K562 (cell line): ENCODE results near the gene ZDHHC20. TPM values are rescaled to one million over a fixed set of nuclear protein-coding genes. Genes with fewer than 3 reads are reported as not detected.

ENCODE experiments used
- ATAC-seq: fragments of 200-7000 bp; cut with Tn5 transposase; 3 replicates; pipeline ENCODE4 v1.9.1; 2020; ENCODE audit warnings: moderate library complexity
- BruUV-seq: library from RNA; stranded (reverse); fragments of 400-500 nt; replicated peaks from 2 replicates; lab custom pipeline; 2021; lab: Mats Ljungman, UMichigan
- CTCF ChIA-PET: fragments of 300-600 bp; formaldehyde crosslinking; extraction: SDS; loops from one replicate; lab custom pipeline; 2021; ENCODE audit warnings: low intra/inter-chr PET ratio; lab: Yijun Ruan, JAX
- POLR2A ChIA-PET: fragments of 300-600, 350-650 bp; sonication (Branson Sonifier 250); formaldehyde crosslinking; extraction: SDS; loops from one replicate; lab custom pipeline; 2021; ENCODE audit warnings: antibody characterized with exemption, inconsistent platforms; lab: Yijun Ruan, JAX
- DNase-seq, 4 experiments: peaks; one replicate each; pipeline versions ENCODE4 v3.0.0 to v3.0.0-alpha.2; 2011 to 2018; ENCODE audit warnings: low spot score in 3 of 4, mixed read lengths in 3 of 4; ENCODE audit errors: extremely low read depth in 1 of 4
- FAIRE-seq: peaks from 2 replicates; lab custom pipeline; 2011; peaks lifted over from hg19 to GRCh38; lab: Jason Lieb, UNC
- H2AFZ ChIP-seq: 2 replicates; pipeline ENCODE4 v1.6.0; 2011; ENCODE audit warnings: low read depth, low read length, control low read depth, inconsistent platforms
- H3K27ac ChIP-seq: fragments of 200-600 bp; 3 replicates; pipeline ENCODE4 v1.8.0; 2011; ENCODE audit warnings: low read depth, mild to moderate bottlenecking, control low read depth, inconsistent platforms, low read length, moderate library complexity, mixed read lengths; ENCODE audit errors: extremely low read depth
- H3K27me3 ChIP-seq, 2 experiments: fragments of 300-600 bp in 1 of 2; 2 replicates in 1 of 2; 3 replicates in 1 of 2; pipeline versions ENCODE4 v1.6.0 to v1.8.0; 2011; ENCODE audit warnings: inconsistent platforms in 2 of 2, low read length in 2 of 2, mild to moderate bottlenecking in 1 of 2, mixed read lengths in 1 of 2, moderate library complexity in 1 of 2; ENCODE audit not compliant: control insufficient read depth in 2 of 2, insufficient read depth in 2 of 2
- H3K36me3 ChIP-seq: fragments of 300-600 bp; 3 replicates; pipeline ENCODE4 v1.8.0; 2011; ENCODE audit warnings: mild to moderate bottlenecking, low read length, inconsistent platforms; ENCODE audit not compliant: control insufficient read depth, insufficient read depth
- H3K4me1 ChIP-seq, 2 experiments: fragments of 200-600 bp in 1 of 2; replicated peaks in 1 of 2; 2 replicates in 1 of 2; 3 replicates in 1 of 2; pipeline versions ENCODE4 v1.5.1 to v1.8.0; 2011; ENCODE audit warnings: inconsistent platforms in 2 of 2, low read length in 2 of 2, mild to moderate bottlenecking in 1 of 2, mixed read lengths in 1 of 2, moderate library complexity in 1 of 2; ENCODE audit not compliant: control insufficient read depth in 2 of 2, insufficient read depth in 2 of 2
- H3K4me2 ChIP-seq: 2 replicates; pipeline ENCODE4 v1.6.1; 2011; ENCODE audit warnings: low read length, control low read depth, inconsistent platforms, mixed read lengths; ENCODE audit not compliant: insufficient read depth
- H3K4me3 ChIP-seq: fragments of 200-600 bp; sonication (generic), shearing (Covaris generic); 2 replicates; pipeline ENCODE4 v1.5.1; 2016; ENCODE audit warnings: control low read depth, inconsistent platforms
- H3K79me2 ChIP-seq: fragments of 200-600 bp; 3 replicates; pipeline ENCODE4 v1.8.0; 2011; ENCODE audit warnings: low read length, inconsistent platforms; ENCODE audit not compliant: control insufficient read depth, insufficient read depth
- H3K9ac ChIP-seq, 2 experiments: 2 replicates each; pipeline versions ENCODE4 v1.6.0 to v1.6.1; 2011; ENCODE audit warnings: low read depth in 2 of 2, low read length in 2 of 2, control low read depth in 1 of 2, inconsistent platforms in 1 of 2, mild to moderate bottlenecking in 1 of 2, mixed read lengths in 1 of 2; ENCODE audit not compliant: insufficient read depth in 1 of 2
- H3K9me1 ChIP-seq: one replicate; pipeline ENCODE4 v1.6.0; 2011; ENCODE audit warnings: inconsistent platforms, mild to moderate bottlenecking, low read length, moderate library complexity; ENCODE audit not compliant: control insufficient read depth, insufficient read depth
- H3K9me3 ChIP-seq: replicated peaks from 2 replicates; pipeline ENCODE4 v1.5.1; 2011; ENCODE audit warnings: low read depth, low read length, inconsistent platforms; ENCODE audit not compliant: control insufficient read depth, insufficient read depth
- H4K20me1 ChIP-seq: replicated peaks from 2 replicates; pipeline ENCODE4 v1.6.1; 2011; ENCODE audit warnings: low read length, inconsistent platforms, mixed read lengths; ENCODE audit not compliant: control insufficient read depth, insufficient read depth
- CTCFL ChIP-seq: IDR thresholded peaks from 2 replicates; pipeline ENCODE4 v1.6.1; 2011; ENCODE audit warnings: borderline replicate concordance, low read depth, mild to moderate bottlenecking, moderate library complexity, low read length; ENCODE audit not compliant: insufficient read depth, poor library complexity, severe bottlenecking
- NBN ChIP-seq: fragments of 450-650 bp; IDR thresholded peaks from 2 replicates; pipeline ENCODE4 v1.6.1; 2016; ENCODE audit warnings: low read depth, mild to moderate bottlenecking
- ZNF165 ChIP-seq: fragments of 250-450 bp; sonication (Bioruptor Pico); IDR thresholded peaks from 2 replicates; pipeline ENCODE4 v1.4.0; 2020; ENCODE audit warnings: borderline replicate concordance
- ZNF324 ChIP-seq: fragments of 250-450 bp; sonication (Bioruptor Pico); IDR thresholded peaks from 2 replicates; pipeline ENCODE4 v1.4.0; 2020; ENCODE audit warnings: mild to moderate bottlenecking
- WGBS: fragments of 100-300 bp; shearing (Covaris generic); methylation state at CpG from one replicate; pipeline ENCODE4 v1.1.6; 2016; ENCODE audit warnings: low coverage, mixed read lengths; ENCODE audit not compliant: insufficient coverage; ENCODE audit errors: missing lambda C conversion rate; 5-methylcytosine and 5-hydroxymethylcytosine counted together
- in situ Hi-C: fragments of 300-500 bp; cut with MboI; formaldehyde crosslinking; loops from 4 replicates; pipeline ENCODE4 v1.15.0; 2018; ENCODE audit warnings: inconsistent platforms, mixed read lengths
- intact Hi-C: fragments of 100-400 bp; cut with micrococcal nuclease; formaldehyde crosslinking; loops from 2 replicates; pipeline ENCODE4 v1.14.2; 2022
- polyA plus RNA-seq, 8 experiments: library from polyadenylated mRNA; depleted of rRNA in 4 of 8; stranded (reverse) in 5 of 8; unstranded in 3 of 8; fragments of >200 nt; fragmentation: Nextera tagmentation in 2 of 8; fragmentation: Illumina TruSeq in 1 of 8; extraction: Ambion mirVana in 2 of 8; extraction: Trizol in 1 of 8; gene quantifications; 2 replicates each; pipeline versions ENCODE4 v1.2.1 to v1.2.3, GENCODE V29; 2011 to 2014; ENCODE audit warnings: inconsistent platforms in 1 of 8, missing spikeins in 1 of 8
- total RNA-seq, 7 experiments: library from RNA; depleted of rRNA in 6 of 7; stranded (reverse); fragments of >200 nt in 6 of 7; fragmentation: Illumina TruSeq in 2 of 7; extraction: Trizol in 2 of 7; gene quantifications; 2 replicates each; pipeline versions ENCODE4 v1.2.1 to v1.2.3, GENCODE V29; 2011 to 2021; ENCODE audit warnings: low replicate concordance in 1 of 7

The ZDHHC20 gene
- total and polyA plus RNA-seq, 9 of the 15 experiments (the other 6 are each of a cell fraction or from before 2014, with no cell fraction given): 2.7 to 20.9 (median 15.8) TPM

- TF ChIP-seq CTCFL: no peak
Measured at GRCh38 chr13:21405309-21405708, 53.8 kb downstream of the ZDHHC20 start (continued).

GRCh38 chr13:21402586-21403307 lies 56.4 kb downstream of the ZDHHC20 start:
- Histone ChIP-seq H3K79me2 (no peaks in the 10 kb centered on the region), H3K9me3 (no peaks in the 10 kb centered on the region), H3K4me1 (no peaks in the 10 kb centered on the region), H3K36me3 (peaks cover 3% of the 10 kb centered on the region; the same call in 1 of the 3 replicates), H3K27ac (no peak overlapping the region), H3K27me3 (no peaks in the 10 kb centered on the region), H4K20me1 (no peaks in the 10 kb centered on the region), H3K9me1 (no peaks in the 10 kb centered on the region), H2AFZ (no peak overlapping the region), H3K4me2 (no peak overlapping the region), H3K4me3 (no peak overlapping the region), H3K9ac (no peak overlapping the region)
- DNase-seq: no peak
- in situ Hi-C loops (no loop called here), intact Hi-C loops (no loop called here)
- no peak for TF ChIP-seq NBN
- no peak for TF ChIP-seq ZNF324 (CRISPR knock-in tag)
- no peak for TF ChIP-seq ZNF165 (CRISPR knock-in tag)
- ChIA-PET POLR2A (no interaction called here), CTCF (no interaction called here)
- FAIRE-seq: no peak
- no TSS peak for BruUV-seq
- 77% methylated on average over 3 of the region's 3 CpGs for WGBS
- no peak for ATAC-seq
